Transverse colon (tissue), 4 donors: ENCODE measurements around the gene FAM187B. TPM values are rescaled to one million over a fixed set of nuclear protein-coding genes. Genes with fewer than 3 reads are reported as not detected.

Source experiments
- DNase-seq: peaks from one replicate; pipeline ENCODE4 v3.0.0-alpha.2; 2019
- H3K27ac ChIP-seq, 4 donors: fragments of 200-600 bp; sonication (generic); 2 replicates each; pipeline ENCODE4 v1.5.1; 2016 to 2018; ENCODE audit warnings: inconsistent platforms in 4 of 4
- H3K27me3 ChIP-seq: fragments of 200-600 bp; sonication (generic); 2 replicates; pipeline ENCODE4 v1.5.1; 2017; ENCODE audit warnings: inconsistent platforms
- H3K36me3 ChIP-seq, 4 donors: fragments of 200-600 bp; sonication (generic); 2 replicates each; pipeline ENCODE4 v1.5.1; 2017 to 2019; ENCODE audit warnings: inconsistent platforms in 4 of 4
- H3K4me1 ChIP-seq, 4 donors: fragments of 200-600 bp; sonication (generic); 2 replicates each; pipeline ENCODE4 v1.5.1; 2017 to 2020; ENCODE audit warnings: inconsistent platforms in 4 of 4
- H3K4me3 ChIP-seq, 4 donors: fragments of 200-600 bp; sonication (generic); 1 replicate in 1 of 4; 2 replicates in 3 of 4; pipeline versions ENCODE4 v1.5.1 to v1.6.1; 2017 to 2019; ENCODE audit warnings: inconsistent platforms in 4 of 4
- H3K9me3 ChIP-seq, 2 donors: fragments of 200-600 bp; sonication (generic); 2 replicates each; pipeline ENCODE4 v1.5.1; 2017 to 2019; ENCODE audit warnings: inconsistent platforms in 2 of 2
- EP300 ChIP-seq: sonication (generic); formaldehyde crosslinking; IDR thresholded peaks from one replicate; pipeline ENCODE4 v1.6.1; 2017; ENCODE audit warnings: antibody characterized with exemption, low read depth
- POLR2A ChIP-seq: fragments of 450-650 bp; IDR thresholded peaks from one replicate; pipeline ENCODE4 v1.6.1; 2016; ENCODE audit warnings: antibody characterized with exemption, mild to moderate bottlenecking, moderate library complexity
- POLR2AphosphoS5 ChIP-seq, 3 donors: sonication (generic); formaldehyde crosslinking; IDR thresholded peaks; one replicate each; pipeline ENCODE4 v1.6.1; 2016; ENCODE audit warnings: antibody characterized with exemption in 3 of 3
- WGBS, 2 donors: methylation state at CpG; one replicate each; pipeline ENCODE4 v1.1.5; 2018; ENCODE audit warnings: low coverage in 1 of 2; 5-methylcytosine and 5-hydroxymethylcytosine counted together
- in situ Hi-C, 4 donors: fragments of 200-750 bp; cut with MboI; loops; one replicate each; pipeline versions ENCODE4 v1.15.0 to v1.15.1; 2017; ENCODE audit warnings: low sequenced_read_pairs in 3 of 4, low pct_ligation_motif_present in 1 of 4, low pct_unique_long_range_greater_than_20kb in 1 of 4
- intact Hi-C: fragments of 100-400 bp; cut with DNase I; formaldehyde crosslinking; loops from one replicate; pipeline ENCODE4 v1.15.1; 2023; ENCODE audit warnings: low total_unique reads
- total RNA-seq, 4 donors: library from RNA; depleted of rRNA; stranded (reverse); fragments of >200 nt; gene quantifications; one replicate each; pipeline ENCODE4 v1.1.0, GENCODE V29; 2016
- TF ChIP-seq, protein P1 (sequence below), 5 experiments: fragments of 200-600 bp in 3 of 5; fragments of 450-650 bp in 2 of 5; sonication (generic) in 3 of 5; IDR thresholded peaks; 1 replicate in 2 of 5; 2 replicates in 3 of 5; pipeline ENCODE4 v1.5.1; 2016 to 2017; ENCODE audit warnings: antibody characterized with exemption in 5 of 5, inconsistent platforms in 3 of 5, mild to moderate bottlenecking in 2 of 5, moderate library complexity in 1 of 5

The FAM187B gene
- total RNA-seq, 4 donors from 2014 or later = not detected

DNA sequence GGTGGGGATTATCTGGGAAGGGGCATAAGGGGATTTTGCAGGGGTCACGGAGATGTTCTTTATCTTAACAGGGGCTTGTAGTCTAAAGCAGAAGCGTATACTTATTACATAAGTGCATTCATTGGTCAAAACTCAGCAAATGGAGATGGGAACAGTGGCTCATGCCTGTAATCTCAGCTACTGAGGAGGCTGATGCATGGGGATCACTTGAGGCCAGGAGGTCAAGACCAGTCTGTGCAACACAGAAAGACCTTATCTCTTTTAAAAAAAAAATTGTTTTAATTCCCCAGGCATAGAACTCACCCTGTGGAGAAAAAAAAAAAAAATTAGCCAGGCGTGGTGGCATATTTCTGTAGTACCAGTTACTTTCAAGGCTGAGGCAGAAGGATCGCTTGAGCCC, 18.9 kb downstream of the FAM187B start:
- 79 to 80% methylated on average over 4 of the region's 4 CpGs for WGBS, 2 donors
- Histone ChIP-seq H3K27me3 (no peaks in the 10 kb centered on the region), H3K9me3 (no peaks in the 10 kb centered on the region), H3K4me3 (no peak overlapping the region), H3K4me1 (peaks cover 8 to 57% (median 12%) of the 10 kb centered on the region in 4 donors), H3K36me3 (no peaks in the 10 kb centered on the region), H3K27ac (no peak overlapping the region)
- in situ Hi-C loops (no loop called here), intact Hi-C loops (no loop called here)
- no peak for DNase-seq
- TF ChIP-seq POLR2A (no peak), POLR2AphosphoS5 (IDR thresholded peaks at IDR 0.05) (no peak), EP300 (no peak)
- TF ChIP-seq, protein P1, sequence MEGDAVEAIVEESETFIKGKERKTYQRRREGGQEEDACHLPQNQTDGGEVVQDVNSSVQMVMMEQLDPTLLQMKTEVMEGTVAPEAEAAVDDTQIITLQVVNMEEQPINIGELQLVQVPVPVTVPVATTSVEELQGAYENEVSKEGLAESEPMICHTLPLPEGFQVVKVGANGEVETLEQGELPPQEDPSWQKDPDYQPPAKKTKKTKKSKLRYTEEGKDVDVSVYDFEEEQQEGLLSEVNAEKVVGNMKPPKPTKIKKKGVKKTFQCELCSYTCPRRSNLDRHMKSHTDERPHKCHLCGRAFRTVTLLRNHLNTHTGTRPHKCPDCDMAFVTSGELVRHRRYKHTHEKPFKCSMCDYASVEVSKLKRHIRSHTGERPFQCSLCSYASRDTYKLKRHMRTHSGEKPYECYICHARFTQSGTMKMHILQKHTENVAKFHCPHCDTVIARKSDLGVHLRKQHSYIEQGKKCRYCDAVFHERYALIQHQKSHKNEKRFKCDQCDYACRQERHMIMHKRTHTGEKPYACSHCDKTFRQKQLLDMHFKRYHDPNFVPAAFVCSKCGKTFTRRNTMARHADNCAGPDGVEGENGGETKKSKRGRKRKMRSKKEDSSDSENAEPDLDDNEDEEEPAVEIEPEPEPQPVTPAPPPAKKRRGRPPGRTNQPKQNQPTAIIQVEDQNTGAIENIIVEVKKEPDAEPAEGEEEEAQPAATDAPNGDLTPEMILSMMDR (IDR thresholded peaks at IDR 0.05) = no peak

DNA sequence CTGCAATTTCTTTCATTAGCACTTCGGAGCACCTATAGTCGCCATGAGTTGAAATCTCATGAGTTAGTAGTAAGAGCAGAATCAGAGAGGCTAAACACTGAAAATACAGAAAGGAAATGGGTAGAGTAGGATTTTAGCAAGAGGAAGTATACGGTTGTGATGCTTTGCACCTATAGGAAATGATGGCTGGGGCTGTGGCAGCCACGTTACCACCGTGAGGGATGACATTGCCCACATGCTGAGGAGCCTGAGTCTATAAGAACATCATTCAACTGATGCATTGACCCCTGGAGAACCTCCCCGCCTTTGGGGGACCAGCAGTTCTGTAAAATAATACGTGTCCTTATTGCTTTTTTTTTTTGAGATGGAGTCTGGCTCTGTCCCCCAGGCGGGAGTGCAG, 20.4 kb downstream of the FAM187B start:
- no peak for DNase-seq
- no peak overlapping the region for H3K4me3 ChIP-seq
- no peak for TF ChIP-seq POLR2AphosphoS5 (IDR thresholded peaks at IDR 0.05)
- TF ChIP-seq POLR2A = no peak
- TF ChIP-seq, protein P1 (IDR thresholded peaks at IDR 0.05) = no peak
- no peak for TF ChIP-seq EP300
- in situ Hi-C loops = no loop called here
- no peaks in the 10 kb centered on the region for H3K9me3 ChIP-seq
- no peaks in the 10 kb centered on the region for H3K27me3 ChIP-seq
- intact Hi-C loops = no loop called here
- H3K27ac ChIP-seq = peak overlapping the region in 3 of 4 donors; percentile 60 to 70 (median 62)
- peaks cover 0 to 44% (median under 1%) of the 10 kb centered on the region in 4 donors for H3K4me1 ChIP-seq
- H3K36me3 ChIP-seq = no peaks in the 10 kb centered on the region
- WGBS, 2 donors = 83 to 96% methylated on average over 4 to 8 of the region's 8 CpGs

DNA sequence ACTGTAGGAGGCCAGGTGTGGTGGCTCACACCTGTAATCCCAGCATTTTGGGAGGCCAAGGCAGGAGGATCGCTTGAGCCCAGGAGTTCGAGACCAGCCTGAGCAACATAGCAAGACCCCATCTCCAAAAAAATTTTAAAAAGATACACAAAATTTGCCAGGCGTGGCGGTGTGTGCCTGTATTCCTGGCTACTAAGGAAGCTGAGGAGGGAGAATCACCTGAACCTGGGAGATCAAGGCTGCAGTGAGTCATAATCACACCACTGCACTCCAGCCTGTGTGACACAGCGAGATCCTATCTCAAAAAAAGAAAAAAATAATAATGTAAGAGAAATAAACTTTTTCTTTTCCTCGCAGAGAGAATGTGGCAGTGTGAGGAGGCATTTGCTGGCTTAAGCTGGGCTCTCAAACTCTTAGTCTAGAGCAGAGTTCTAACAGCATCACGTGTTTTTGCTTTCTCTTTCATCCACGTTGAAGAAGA, 21.1 kb downstream of the FAM187B start:
- 78 to 79% methylated on average over 8 of the region's 8 CpGs for WGBS, 2 donors
- Histone ChIP-seq H3K4me1 (peaks cover 0 to 37% (median 0%) of the 10 kb centered on the region in 4 donors), H3K36me3 (no peaks in the 10 kb centered on the region), H3K27ac (peak overlapping the region; percentile 57 to 70 (median 61)), H3K4me3 (no peak overlapping the region), H3K9me3 (no peaks in the 10 kb centered on the region), H3K27me3 (no peaks in the 10 kb centered on the region)
- intact Hi-C loops (no loop called here), in situ Hi-C loops (no loop called here)
- TF ChIP-seq POLR2A (no peak), EP300 (no peak)
- TF ChIP-seq, protein P1 (IDR thresholded peaks at IDR 0.05) = no peak
- DNase-seq = no peak

DNA sequence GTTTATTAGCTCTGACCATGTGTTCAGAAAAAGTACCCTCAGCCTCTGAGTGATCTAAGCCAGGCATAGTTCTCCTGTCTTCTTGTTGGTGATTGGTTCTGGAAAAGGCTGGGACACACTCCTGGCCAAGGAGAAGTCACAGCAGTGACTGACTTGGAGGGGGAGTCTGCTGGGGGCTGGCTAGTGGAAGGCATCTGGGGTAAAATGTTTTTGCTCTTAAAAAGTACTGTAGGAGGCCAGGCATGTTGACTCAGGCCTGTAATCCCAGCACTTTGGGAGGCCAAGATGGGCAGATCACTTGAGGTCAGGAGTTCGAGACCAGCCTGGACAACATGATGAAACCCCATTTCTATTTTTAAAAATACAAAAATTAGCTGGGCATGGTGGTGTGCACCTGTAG, 21.7 kb downstream of the FAM187B start:
- peak overlapping the region; percentile 57 to 70 (median 61) for H3K27ac ChIP-seq
- no peaks in the 10 kb centered on the region for H3K36me3 ChIP-seq
- H3K27me3 ChIP-seq = no peaks in the 10 kb centered on the region
- peaks cover 0 to 34% (median 0%) of the 10 kb centered on the region in 4 donors for H3K4me1 ChIP-seq
- in situ Hi-C loops = no loop called here
- H3K9me3 ChIP-seq = no peaks in the 10 kb centered on the region
- 79% methylated on average over 1 of the region's 1 CpG; no CpG with 5 or more reads in 1 of the 2 donors for WGBS, 2 donors
- DNase-seq = no peak
- TF ChIP-seq POLR2A (no peak), POLR2AphosphoS5 (IDR thresholded peaks at IDR 0.05) (no peak), EP300 (no peak)
- TF ChIP-seq, protein P1 (IDR thresholded peaks at IDR 0.05) = no peak
- H3K4me3 ChIP-seq = no peak overlapping the region
- intact Hi-C loops = no loop called here
